Thyroid gland (tissue), 4 donors: Measurements from ENCODE around the gene SYNPO.

ENCODE experiments used
- CTCF ChIP-seq, 6 experiments: fragments of 200-600 bp in 3 of 6; fragments of 450-650 bp in 3 of 6; sonication (generic) in 3 of 6; IDR thresholded peaks; one replicate each; pipeline ENCODE4 v1.5.1; 2016 to 2019; ENCODE audit warnings: antibody characterized with exemption in 6 of 6, mild to moderate bottlenecking in 2 of 6, inconsistent platforms in 1 of 6, moderate library complexity in 1 of 6
- POLR2A ChIP-seq, 2 donors: fragments of 450-650 bp; IDR thresholded peaks; one replicate each; pipeline ENCODE4 v1.6.1; 2017; ENCODE audit warnings: antibody characterized with exemption in 2 of 2, mild to moderate bottlenecking in 2 of 2, moderate library complexity in 1 of 2

- TF ChIP-seq CTCF (IDR thresholded peaks at IDR 0.05) (no peak), POLR2A (IDR thresholded peaks at IDR 0.05) (no peak)
These were observed 9.9 kb downstream of the SYNPO start for GRCh38 chr5:150650021-150651006.
